HCEC 1CT (cell line): ENCODE results near the gene PRDM9.
"Not testable (repeated sequence)": the region's sequence is repeated elsewhere in the genome, so short reads cannot be mapped to it uniquely, and the experiment has no call there.

Experiments used
- DNase-seq: peaks from one replicate; pipeline ENCODE4 v3.0.0-alpha.2; 2017

Gene PRDM9

DNA sequence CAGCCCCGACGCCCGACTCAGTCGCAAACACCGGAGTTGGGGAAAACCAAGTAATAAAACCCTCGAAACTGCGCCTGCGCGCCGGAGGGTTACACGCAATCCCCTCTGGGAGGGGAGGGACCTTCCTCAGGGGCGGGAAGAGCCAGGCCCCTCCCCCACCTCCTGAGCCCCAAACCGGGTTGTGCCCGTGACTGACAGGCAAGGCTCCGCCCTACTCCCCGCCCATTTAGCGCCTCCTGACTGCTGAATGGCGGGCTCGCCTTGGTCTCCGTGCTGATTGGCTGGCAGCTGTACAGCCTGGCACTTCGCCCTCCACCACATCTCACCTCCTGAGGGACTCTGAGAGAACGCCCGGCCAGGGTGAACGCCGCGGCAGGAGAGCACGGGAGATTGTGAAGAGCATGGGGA lies at the start of gene PRDM9:
Gene PRDM9, plus strand, starts transcription at position 332 of the 408 bp plus-strand sequence. CDS start 1,425 bp downstream, outside the sequence.
- no peak for DNase-seq

GRCh38 chr5:23457780-23458179 lies 49.6 kb upstream of the PRDM9 start:
- no peak for DNase-seq

DNA sequence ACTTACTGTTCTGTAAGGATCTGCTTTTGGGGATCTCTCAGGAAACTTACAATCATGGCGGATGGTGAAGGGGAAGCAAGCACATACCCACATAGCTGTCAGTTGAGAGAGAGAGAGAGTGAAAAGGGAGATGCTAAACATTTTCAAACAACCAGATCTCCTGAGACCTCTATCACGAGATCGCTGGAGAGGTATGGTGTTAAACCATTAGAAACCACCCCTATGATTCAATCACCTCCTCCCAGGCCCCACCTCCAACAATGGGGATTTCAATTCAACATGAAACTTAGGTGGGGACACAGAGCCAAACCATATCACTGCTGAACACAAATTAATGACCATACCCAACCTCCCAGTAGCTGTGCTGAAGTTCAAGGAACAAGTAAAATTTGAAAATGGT lies 48.2 kb upstream of the PRDM9 start:
- DNase-seq: no peak

GRCh38 chr5:23461576-23461975 lies 45.8 kb upstream of the PRDM9 start:
- no peak for DNase-seq

DNA sequence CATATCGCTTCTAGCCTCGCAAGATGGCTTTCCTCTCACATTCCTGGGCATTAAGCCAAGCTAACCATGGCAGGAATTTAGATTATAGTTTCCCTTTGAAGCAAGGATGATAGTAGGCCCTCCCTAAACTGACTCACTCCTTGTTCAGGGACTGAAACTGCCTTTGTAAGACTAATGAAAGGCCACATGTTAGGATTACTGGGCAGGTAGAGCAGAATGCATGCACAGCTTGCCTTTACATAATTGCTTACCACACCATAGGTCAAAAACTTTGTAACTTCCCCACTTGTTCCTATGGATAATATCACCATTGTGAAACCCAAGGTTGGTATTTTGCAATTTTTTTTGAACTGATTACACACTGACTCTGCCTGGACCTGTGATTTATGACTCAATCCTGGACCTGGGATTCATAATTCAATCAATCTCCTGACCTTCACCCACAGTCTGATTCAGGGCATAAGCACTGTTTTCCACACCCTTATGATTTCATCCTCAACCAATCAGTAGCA lies 41.0 kb upstream of the PRDM9 start:
- DNase-seq: peak; percentile 79

GRCh38 chr5:23468658-23469057 lies 38.8 kb upstream of the PRDM9 start:
- no peak for DNase-seq

GRCh38 chr5:23473915-23474314 lies 33.5 kb upstream of the PRDM9 start:
- no peak for DNase-seq

DNA sequence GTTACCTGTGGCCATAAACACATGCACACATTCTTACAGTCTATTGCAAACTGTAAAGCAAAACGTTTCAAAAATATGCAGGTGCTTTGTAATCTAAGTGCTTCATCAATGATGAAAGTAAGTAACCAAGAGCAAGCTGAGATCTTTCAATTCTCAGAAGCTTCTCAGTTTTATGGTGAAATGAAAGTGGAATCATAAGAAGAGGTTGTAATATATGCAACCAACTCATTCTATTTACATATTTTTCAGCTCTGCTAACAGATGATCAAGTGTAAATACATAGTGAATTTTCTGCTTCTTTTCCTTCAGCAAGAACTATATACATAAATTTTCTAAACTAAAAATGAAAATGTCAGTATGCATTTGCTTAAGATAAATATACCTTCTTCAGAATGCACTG lies 33.1 kb upstream of the PRDM9 start:
- DNase-seq: no peak

DNA sequence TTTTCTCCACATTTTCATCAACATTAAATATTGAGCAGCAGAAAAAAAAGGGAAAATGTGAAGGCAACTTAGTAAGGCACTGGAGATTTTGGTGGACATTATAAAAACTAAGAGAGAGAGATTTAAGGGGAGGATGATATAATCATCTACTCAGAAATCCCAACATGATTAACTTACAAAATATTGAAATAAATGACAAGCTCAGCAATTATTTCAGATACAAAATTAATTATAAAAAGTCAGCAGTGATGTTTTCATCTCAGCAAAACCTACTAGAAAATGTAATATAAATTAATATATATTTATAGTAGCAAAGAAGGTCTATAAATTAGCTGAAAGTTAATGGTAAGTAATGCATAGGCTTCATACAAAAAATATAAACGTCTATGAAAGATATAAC lies 30.8 kb upstream of the PRDM9 start:
- DNase-seq: no peak

- no peak for DNase-seq
Measured at GRCh38 chr5:23482642-23483041, 24.8 kb upstream of the PRDM9 start.

- peak; percentile 24 for DNase-seq
Measured at GRCh38 chr5:23483090-23483489, 24.3 kb upstream of the PRDM9 start.

GRCh38 chr5:23484096-23484495 lies 23.3 kb upstream of the PRDM9 start:
- peak; percentile 11 for DNase-seq

- DNase-seq: peak; percentile 83
Measured at GRCh38 chr5:23486227-23486626, 21.2 kb upstream of the PRDM9 start.

- DNase-seq: no peak
Measured at GRCh38 chr5:23490993-23491392, 16.4 kb upstream of the PRDM9 start.

GRCh38 chr5:23494558-23494957 lies 12.9 kb upstream of the PRDM9 start:
- no peak for DNase-seq

GRCh38 chr5:23496576-23496975 lies 10.8 kb upstream of the PRDM9 start:
- no peak for DNase-seq

DNA sequence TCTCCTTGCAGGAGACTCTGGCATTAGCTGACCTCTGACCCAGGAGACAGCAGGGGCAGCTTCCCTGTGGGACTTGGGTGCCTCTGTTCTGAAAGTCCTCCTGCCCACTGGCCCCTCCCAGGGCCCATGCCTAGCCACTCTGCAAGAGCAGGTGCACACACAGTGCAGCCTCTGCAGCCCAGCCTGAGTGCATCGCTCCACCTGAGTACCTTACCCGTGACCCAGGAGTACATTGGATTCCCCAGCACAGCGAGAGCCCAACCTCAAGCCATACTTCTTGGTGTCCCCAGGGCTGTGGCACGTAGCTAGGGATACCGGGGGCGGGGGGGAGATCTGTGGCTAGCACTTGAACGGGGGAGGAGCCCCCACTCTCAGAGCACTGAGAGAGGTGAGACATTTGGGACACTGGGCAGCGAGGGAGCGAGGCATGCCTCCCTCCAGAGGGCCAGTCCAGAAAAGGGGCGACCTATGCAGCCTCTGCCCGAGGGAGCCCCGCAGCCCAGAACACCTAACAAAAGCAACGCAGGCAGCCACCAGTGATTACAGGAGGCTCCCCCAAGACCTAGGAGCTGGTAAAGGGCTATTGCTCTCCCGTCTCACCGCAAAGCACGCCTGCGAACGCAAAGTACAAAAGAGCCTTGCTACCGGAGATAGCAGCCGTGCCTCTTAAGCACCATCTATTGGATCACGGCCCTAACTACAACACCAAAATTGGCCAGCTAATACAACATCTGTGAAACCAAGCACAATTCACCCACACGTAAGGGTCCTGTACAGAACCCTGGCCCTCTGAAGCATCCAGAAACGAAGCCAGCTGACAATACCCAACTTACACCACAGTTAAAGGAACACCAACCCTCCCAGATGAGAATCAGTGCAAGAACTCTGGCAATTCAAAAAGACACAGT lies 826 bp upstream of the PRDM9 start:
- peak; percentile 45 for DNase-seq

DNA sequence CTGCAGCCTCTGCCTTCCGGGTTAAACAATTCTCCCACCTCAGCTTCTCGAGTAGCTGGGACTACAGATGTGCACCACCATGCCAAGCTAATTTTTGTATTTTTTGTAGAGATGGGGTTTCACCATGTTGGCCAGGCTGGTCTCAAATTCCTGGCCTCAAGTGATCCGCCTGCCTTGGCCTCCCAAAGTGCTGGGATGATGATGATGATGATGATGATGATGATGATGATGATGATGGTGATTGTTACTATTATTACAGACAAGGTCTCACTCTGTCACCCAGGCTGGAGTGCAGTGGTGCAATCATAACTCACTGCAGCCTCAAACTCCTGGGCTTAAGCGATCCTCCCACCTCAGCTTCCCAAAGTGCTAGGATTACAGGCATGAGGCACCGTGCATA lies 3.0 kb downstream of the PRDM9 start:
- DNase-seq: not testable (repeated sequence)

DNA sequence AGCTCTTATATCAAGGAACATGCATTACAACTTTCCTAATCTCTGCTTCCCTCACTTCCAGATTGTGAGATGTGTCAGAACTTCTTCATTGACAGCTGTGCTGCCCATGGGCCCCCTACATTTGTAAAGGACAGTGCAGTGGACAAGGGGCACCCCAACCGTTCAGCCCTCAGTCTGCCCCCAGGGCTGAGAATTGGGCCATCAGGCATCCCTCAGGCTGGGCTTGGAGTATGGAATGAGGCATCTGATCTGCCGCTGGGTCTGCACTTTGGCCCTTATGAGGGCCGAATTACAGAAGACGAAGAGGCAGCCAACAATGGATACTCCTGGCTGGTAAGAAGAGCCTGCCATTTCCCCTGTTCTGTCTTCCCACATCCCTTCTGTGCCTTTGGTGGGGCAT lies 15.1 kb downstream of the PRDM9 start:
- DNase-seq: no peak

DNA sequence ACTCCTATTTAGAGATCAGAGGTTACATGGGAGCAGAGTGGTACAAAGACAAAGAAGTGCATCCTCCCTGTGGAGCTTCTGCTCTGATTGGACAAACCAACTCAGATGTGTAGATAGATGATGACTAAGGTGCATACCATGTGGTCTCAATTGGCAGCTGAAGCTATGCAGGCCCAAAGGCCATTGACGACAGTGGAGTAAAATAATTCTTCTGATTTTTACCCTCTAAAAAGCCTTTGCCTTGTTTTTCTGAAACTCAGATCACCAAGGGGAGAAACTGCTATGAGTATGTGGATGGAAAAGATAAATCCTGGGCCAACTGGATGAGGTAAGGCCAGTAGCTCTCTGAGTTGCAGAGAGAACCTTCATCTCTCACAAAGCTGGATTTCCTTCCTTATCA lies 15.6 kb downstream of the PRDM9 start:
- DNase-seq: peak; percentile 10

GRCh38 chr5:23523998-23524397 lies 16.6 kb downstream of the PRDM9 start:
- no peak for DNase-seq

DNA sequence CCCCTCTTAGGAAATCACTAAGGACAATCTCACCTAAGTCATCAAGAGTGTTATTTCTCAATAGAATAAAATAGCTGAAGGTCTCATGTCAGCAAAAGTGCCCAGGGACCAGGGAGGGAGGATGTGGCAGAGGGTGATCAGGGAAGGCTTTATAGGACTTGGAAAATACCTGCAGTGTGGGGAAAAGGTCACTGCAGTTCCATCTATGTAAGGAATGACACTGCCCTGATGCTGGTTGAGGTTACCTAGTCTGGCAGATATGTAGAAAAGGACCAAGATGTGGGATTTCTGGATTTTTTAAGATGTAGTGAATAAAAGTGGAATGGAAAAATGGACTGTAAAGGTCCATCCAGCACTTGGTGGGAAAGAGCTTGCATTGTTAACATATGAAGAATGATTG lies 18.3 kb downstream of the PRDM9 start:
- no peak for DNase-seq

DNA sequence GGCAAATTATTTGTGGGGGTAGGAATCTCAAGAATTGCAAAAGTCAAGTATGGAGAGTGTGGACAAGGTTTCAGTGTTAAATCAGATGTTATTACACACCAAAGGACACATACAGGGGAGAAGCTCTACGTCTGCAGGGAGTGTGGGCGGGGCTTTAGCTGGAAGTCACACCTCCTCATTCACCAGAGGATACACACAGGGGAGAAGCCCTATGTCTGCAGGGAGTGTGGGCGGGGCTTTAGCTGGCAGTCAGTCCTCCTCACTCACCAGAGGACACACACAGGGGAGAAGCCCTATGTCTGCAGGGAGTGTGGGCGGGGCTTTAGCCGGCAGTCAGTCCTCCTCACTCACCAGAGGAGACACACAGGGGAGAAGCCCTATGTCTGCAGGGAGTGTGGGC lies 19.2 kb downstream of the PRDM9 start:
- DNase-seq: not testable (repeated sequence)

DNA sequence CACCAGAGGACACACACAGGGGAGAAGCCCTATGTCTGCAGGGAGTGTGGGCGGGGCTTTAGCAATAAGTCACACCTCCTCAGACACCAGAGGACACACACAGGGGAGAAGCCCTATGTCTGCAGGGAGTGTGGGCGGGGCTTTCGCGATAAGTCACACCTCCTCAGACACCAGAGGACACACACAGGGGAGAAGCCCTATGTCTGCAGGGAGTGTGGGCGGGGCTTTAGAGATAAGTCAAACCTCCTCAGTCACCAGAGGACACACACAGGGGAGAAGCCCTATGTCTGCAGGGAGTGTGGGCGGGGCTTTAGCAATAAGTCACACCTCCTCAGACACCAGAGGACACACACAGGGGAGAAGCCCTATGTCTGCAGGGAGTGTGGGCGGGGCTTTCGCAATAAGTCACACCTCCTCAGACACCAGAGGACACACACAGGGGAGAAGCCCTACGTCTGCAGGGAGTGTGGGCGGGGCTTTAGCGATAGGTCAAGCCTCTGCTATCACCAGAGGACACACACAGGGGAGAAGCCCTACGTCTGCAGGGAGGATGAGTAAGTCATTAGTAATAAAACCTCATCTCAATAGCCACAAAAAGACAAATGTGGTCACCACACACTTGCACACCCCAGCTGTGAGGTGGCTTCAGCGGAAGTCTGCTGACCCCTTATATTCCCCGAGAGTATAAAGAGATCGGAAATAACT lies 20.0 kb downstream of the PRDM9 start:
- DNase-seq: not testable (repeated sequence)
